ENCODE data around the gene PDCD11. TPM values are rescaled to one million over a fixed set of nuclear protein-coding genes. Genes with fewer than 3 reads are reported as not detected.

The PDCD11 gene
- total and polyA plus RNA-seq, 12 donors, result 9.4 to 16.9 (median 12.7) TPM

- WGBS, 2 donors, result 27 to 42% methylated on average over 14 of the region's 14 CpGs
- Histone ChIP-seq H3K4me3 (peak overlapping the region; percentile 65 to 89 (median 82)), H3K4me1 (peaks cover 24 to 59% (median 53%) of the 10 kb centered on the region in 9 donors), H3K27me3 (peaks cover 0 to 5% (median 0%) of the 10 kb centered on the region in 7 donors), H3K36me3 (peaks cover 0 to 44% (median 28%) of the 10 kb centered on the region in 9 donors), H3K27ac (peak overlapping the region; percentile 84 to 98 (median 95)), H3K9me3 (no peaks in the 10 kb centered on the region)
- ATAC-seq (peak; percentile 48 to 81 (median 68)), DNase-seq (peak; percentile 69 to 80)
- TF ChIP-seq CTCF (IDR thresholded peaks at IDR 0.05), result no peak
- intact Hi-C loops (cut with DNase I), result no loop called here
Measured at GRCh38 chr10:103451091-103451813, 54.8 kb downstream of the PDCD11 start.

DNA sequence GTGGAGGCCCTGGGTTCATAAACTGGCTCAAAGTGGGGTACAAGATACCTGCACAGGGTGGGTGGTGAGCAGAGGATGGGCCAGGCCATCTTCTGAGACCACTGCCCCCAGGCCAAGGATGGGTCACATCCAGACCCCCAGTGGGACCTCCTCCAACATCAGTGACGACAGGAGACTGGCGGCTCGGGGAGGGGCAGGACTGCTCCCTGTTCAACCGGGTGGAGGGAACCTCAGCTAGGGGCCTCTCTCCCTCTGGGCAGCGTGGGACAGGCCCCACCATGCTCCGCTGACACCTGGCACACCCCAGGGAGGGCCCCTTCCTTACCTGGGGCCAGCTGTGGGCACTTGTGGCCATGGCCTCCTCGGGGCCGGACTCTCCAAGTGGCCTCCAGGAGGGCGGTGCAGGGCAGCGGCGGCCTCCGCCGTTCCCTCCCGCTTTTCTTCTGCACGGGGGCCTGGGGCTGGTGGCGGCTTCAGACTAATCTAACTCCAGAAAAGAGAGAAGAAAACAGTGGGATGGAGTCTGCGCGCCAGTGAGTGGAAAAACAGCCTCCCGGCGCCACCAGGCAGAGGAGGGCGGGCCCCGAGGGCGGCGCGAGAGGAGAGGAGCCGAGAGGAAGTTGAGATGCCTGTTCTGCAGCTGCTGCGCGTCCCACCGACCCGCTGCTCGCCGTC lies 55.5 kb downstream of the PDCD11 start, which contains the start of gene CALHM2:
Gene CALHM2 (minus strand): TSS at position 540 of the 675 bp plus-strand sequence. CDS start 2,429 bp downstream, outside the sequence.
- H3K4me1 ChIP-seq, result peaks cover 19 to 52% (median 46%) of the 10 kb centered on the region in 9 donors
- 5 to 9% methylated on average over 31 to 32 of the region's 32 CpGs for WGBS, 2 donors

DNA sequence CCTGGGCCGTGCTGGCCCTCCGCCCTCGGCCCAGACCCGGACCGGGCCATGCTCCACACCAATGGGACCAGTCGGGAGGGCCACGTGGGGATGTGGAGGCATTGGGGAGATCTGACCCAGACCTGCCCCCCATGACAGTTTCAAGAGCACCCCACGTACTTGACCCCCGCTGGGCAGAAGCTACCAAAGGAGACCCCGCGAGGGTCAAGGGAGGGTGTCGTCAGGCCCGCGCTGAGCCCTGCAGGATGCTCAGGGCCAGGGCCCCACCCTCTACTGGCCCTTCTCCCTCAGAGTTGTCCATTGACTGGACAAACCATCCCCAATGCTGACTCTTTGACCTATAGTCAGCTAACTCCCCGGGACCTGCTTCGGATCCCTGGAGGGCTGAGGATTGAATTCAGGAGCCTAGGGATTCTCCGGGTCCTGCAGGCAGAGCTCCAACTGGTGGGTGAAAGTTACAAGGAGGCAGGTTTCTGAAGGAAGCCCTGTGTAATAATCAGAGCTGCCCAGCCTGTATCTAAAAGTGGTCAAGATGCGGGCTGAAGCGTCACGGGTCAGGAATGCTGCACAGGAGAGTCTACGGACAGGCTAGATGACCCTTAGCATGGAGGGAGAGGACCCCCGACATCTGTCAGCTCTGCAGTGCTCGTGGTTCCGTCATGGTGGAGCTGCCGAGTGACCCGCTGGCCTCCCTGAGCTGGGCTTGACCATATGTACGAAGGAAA lies 56.2 kb downstream of the PDCD11 start:
- H3K9me3 ChIP-seq, result no peaks in the 10 kb centered on the region
- peaks cover 0 to 30% (median 15%) of the 10 kb centered on the region in 9 donors for H3K36me3 ChIP-seq
- peaks cover 14 to 45% (median 39%) of the 10 kb centered on the region in 9 donors for H3K4me1 ChIP-seq
- peak overlapping the region; percentile 84 to 98 (median 95) for H3K27ac ChIP-seq
- TF ChIP-seq CTCF (IDR thresholded peaks at IDR 0.05), result no peak
- peaks cover 0 to 5% (median 0%) of the 10 kb centered on the region in 7 donors for H3K27me3 ChIP-seq
- no peak for DNase-seq
- 31 to 34% methylated on average over 27 of the region's 27 CpGs for WGBS, 2 donors
- peak overlapping the region; percentile 65 to 89 (median 82) for H3K4me3 ChIP-seq
- peak in 1 of 8 donors; percentile 12 for ATAC-seq
- intact Hi-C loops (cut with DNase I), result no loop called here

More for the DNA sequence above, 55.5 kb downstream of the PDCD11 start, which contains the start of gene CALHM2:
- Histone ChIP-seq H3K36me3 (peaks cover 0 to 37% (median 22%) of the 10 kb centered on the region in 9 donors), H3K9me3 (no peaks in the 10 kb centered on the region), H3K27me3 (peaks cover 0 to 5% (median 0%) of the 10 kb centered on the region in 7 donors), H3K27ac (peak within 1 kb of the TSS; percentile 84 to 98 (median 95)), H3K4me3 (peak within 1 kb of the TSS; percentile 65 to 89 (median 82))
- intact Hi-C loops (cut with DNase I), result no loop called here
- peak in 1 of 9 donors; percentile 10 for TF ChIP-seq CTCF (IDR thresholded peaks at IDR 0.05)
- DNase-seq (peak; percentile 73 to 79), ATAC-seq (peak; percentile 52 to 85 (median 80))

- Histone ChIP-seq H3K27ac (no peak overlapping the region), H3K36me3 (peaks cover 0 to 17% (median 6%) of the 10 kb centered on the region in 9 donors), H3K4me3 (no peak overlapping the region), H3K4me1 (peaks cover 14 to 31% (median 29%) of the 10 kb centered on the region in 9 donors), H3K27me3 (peaks cover 0 to 5% (median 0%) of the 10 kb centered on the region in 7 donors), H3K9me3 (no peaks in the 10 kb centered on the region)
- ATAC-seq, result no peak
- WGBS, 2 donors, result 92 to 96% methylated on average over 4 of the region's 4 CpGs
- DNase-seq, result no peak
- TF ChIP-seq CTCF (IDR thresholded peaks at IDR 0.05), result no peak
- intact Hi-C loops (cut with DNase I), result no loop called here
Measured at GRCh38 chr10:103454026-103454425, 57.6 kb downstream of the PDCD11 start.
